WTC11 (cell line): ENCODE measurements around the gene MOSPD3. TPM values are rescaled to one million over a fixed set of nuclear protein-coding genes. Genes with fewer than 3 reads are reported as not detected.

ENCODE experiments used
- ATAC-seq: fragments of 200-7000 bp; cut with Tn5 transposase; 2 replicates; pipeline ENCODE4 v1.10.0; 2021; ENCODE audit warnings: mild to moderate bottlenecking, moderate library complexity
- CTCF ChIA-PET: fragments of 300-600 bp; sonication (Branson Sonifier 250); formaldehyde crosslinking; loops from one replicate; lab custom pipeline; 2021; ENCODE audit warnings: antibody characterized with exemption; lab: Charles Lee
- POLR2A ChIA-PET: fragments of 350-600 bp; sonication (Branson Sonifier 250); formaldehyde crosslinking; loops from one replicate; lab custom pipeline; 2021; ENCODE audit warnings: antibody characterized with exemption; lab: Charles Lee
- DNase-seq: peaks from one replicate; pipeline ENCODE4 v3.0.0; 2021; ENCODE audit warnings: low spot score
- H3K27ac Mint-ChIP-seq: 2 replicates; pipeline ENCODE4 v1.8.0; 2021; ENCODE audit warnings: mixed read lengths
- H3K27me3 Mint-ChIP-seq: 2 replicates; pipeline ENCODE4 v1.8.0; 2021; ENCODE audit warnings: low read depth, mild to moderate bottlenecking, moderate library complexity, mixed read lengths
- H3K36me3 Mint-ChIP-seq: 2 replicates; pipeline ENCODE4 v1.8.0; 2021; ENCODE audit warnings: mixed read lengths
- H3K4me1 Mint-ChIP-seq: 2 replicates; pipeline ENCODE4 v1.8.0; 2022; ENCODE audit warnings: mixed read lengths
- H3K4me3 Mint-ChIP-seq: 2 replicates; pipeline ENCODE4 v1.8.0; 2021; ENCODE audit warnings: mild to moderate bottlenecking, moderate library complexity, mixed read lengths
- H3K9me3 Mint-ChIP-seq: 2 replicates; pipeline ENCODE4 v1.8.0; 2021; ENCODE audit warnings: mixed read lengths
- AFF4 ChIP-seq: sonication (generic); formaldehyde crosslinking; IDR thresholded peaks from 2 replicates; pipeline ENCODE4 v1.8.1; 2023; ENCODE audit warnings: mild to moderate bottlenecking, missing genetic modification reagents, borderline replicate concordance
- AR ChIP-seq: fragments of 250-450 bp; sonication (Bioruptor Pico); IDR thresholded peaks from 2 replicates; pipeline ENCODE4 v1.9.0; 2021; ENCODE audit warnings: mild to moderate bottlenecking
- ARID4B ChIP-seq: sonication (generic); formaldehyde crosslinking; IDR thresholded peaks from 2 replicates; pipeline ENCODE4 v1.8.0; 2023; ENCODE audit warnings: missing genetic modification reagents, mild to moderate bottlenecking, borderline replicate concordance
- E2F5 ChIP-seq: sonication (generic); formaldehyde crosslinking; IDR thresholded peaks from 2 replicates; pipeline ENCODE4 v1.8.1; 2022; ENCODE audit warnings: mild to moderate bottlenecking, moderate library complexity, missing genetic modification reagents
- ESRRA ChIP-seq: sonication (generic); formaldehyde crosslinking; IDR thresholded peaks from 2 replicates; pipeline ENCODE4 v1.8.1; 2022; ENCODE audit warnings: mild to moderate bottlenecking, missing genetic modification reagents, borderline replicate concordance
- FOXK1 ChIP-seq: sonication (generic); formaldehyde crosslinking; IDR thresholded peaks from 2 replicates; pipeline ENCODE4 v1.8.0; 2022; ENCODE audit warnings: mild to moderate bottlenecking, moderate library complexity, missing genetic modification reagents
- GTF2I ChIP-seq: fragments of 250-450 bp; sonication (Bioruptor Pico); conservative IDR thresholded peaks from 2 replicates; pipeline ENCODE4 v1.4.0; 2021; ENCODE audit warnings: mild to moderate bottlenecking
- IRF1 ChIP-seq: sonication (generic); formaldehyde crosslinking; IDR thresholded peaks from 2 replicates; pipeline ENCODE4 v1.8.0; 2023; ENCODE audit warnings: missing genetic modification reagents
- JAZF1 ChIP-seq: fragments of 250-450 bp; sonication (Bioruptor Pico); IDR thresholded peaks from 2 replicates; pipeline ENCODE4 v1.9.0; 2021; ENCODE audit warnings: moderate library complexity, mild to moderate bottlenecking, inconsistent platforms
- KAT7 ChIP-seq: sonication (generic); formaldehyde crosslinking; IDR thresholded peaks from 2 replicates; pipeline ENCODE4 v1.8.1; 2023; ENCODE audit warnings: missing genetic modification reagents, mild to moderate bottlenecking, borderline replicate concordance
- MAX ChIP-seq: sonication (generic); formaldehyde crosslinking; IDR thresholded peaks from 2 replicates; pipeline ENCODE4 v1.8.0; 2022; ENCODE audit warnings: mild to moderate bottlenecking, missing genetic modification reagents
- OVOL2 ChIP-seq: fragments of 250-450 bp; sonication (Bioruptor Pico); IDR thresholded peaks from 2 replicates; pipeline ENCODE4 v1.9.0; 2021; ENCODE audit warnings: mild to moderate bottlenecking, borderline replicate concordance
- RELA ChIP-seq: sonication (generic); formaldehyde crosslinking; IDR thresholded peaks from 2 replicates; pipeline ENCODE4 v1.8.1; 2022; ENCODE audit warnings: missing genetic modification reagents, mild to moderate bottlenecking, borderline replicate concordance
- SMAD4 ChIP-seq: sonication (generic); formaldehyde crosslinking; IDR thresholded peaks from 2 replicates; pipeline ENCODE4 v1.8.0; 2022; ENCODE audit warnings: mild to moderate bottlenecking, missing genetic modification reagents
- ZNF121 ChIP-seq: sonication (generic); formaldehyde crosslinking; IDR thresholded peaks from 2 replicates; pipeline ENCODE4 v1.8.0; 2023; ENCODE audit warnings: missing genetic modification reagents
- ZNF219 ChIP-seq: sonication (generic); formaldehyde crosslinking; IDR thresholded peaks from 2 replicates; pipeline ENCODE4 v1.8.0; 2023; ENCODE audit warnings: missing genetic modification reagents, mild to moderate bottlenecking, borderline replicate concordance
- ZNF263 ChIP-seq: sonication (generic); formaldehyde crosslinking; IDR thresholded peaks from 2 replicates; pipeline ENCODE4 v1.8.1; 2022; ENCODE audit warnings: low read depth, mild to moderate bottlenecking, moderate library complexity, missing genetic modification reagents
- ZNF416 ChIP-seq: fragments of 250-450 bp; sonication (Bioruptor Pico); IDR thresholded peaks from 2 replicates; pipeline ENCODE4 v1.9.0; 2021; ENCODE audit warnings: mild to moderate bottlenecking, inconsistent platforms
- ZNF512 ChIP-seq: sonication (generic); formaldehyde crosslinking; IDR thresholded peaks from 2 replicates; pipeline ENCODE4 v1.8.1; 2022; ENCODE audit warnings: missing genetic modification reagents, borderline replicate concordance
- ZNF671 ChIP-seq: fragments of 250-450 bp; sonication (Bioruptor Pico); IDR thresholded peaks from 2 replicates; pipeline ENCODE4 v1.8.0; 2021; ENCODE audit warnings: mild to moderate bottlenecking
- total RNA-seq: library from RNA; stranded (reverse); gene quantifications from 3 replicates; pipeline ENCODE4 v1.2.3, GENCODE V29; 2021

MOSPD3 gene
- total RNA-seq, 1 experiment from 2014 or later, result 21.9 TPM

- no peaks in the 10 kb centered on the region for H3K36me3 Mint-ChIP-seq
- peak; percentile 12 for ATAC-seq
- H3K4me3 Mint-ChIP-seq, result peak within 1 kb of the TSS; percentile 99
- CTCF ChIA-PET, result interaction anchor here (0.6 to 5.2 kb wide), 42 partner anchors 9 to 380 kb away, joined by 3 to 67 read pairs (median 5); partner anchors contain the start of genes ACTL6B, AGFG2, EPHB4 and MOSPD3
- no peaks in the 10 kb centered on the region for H3K9me3 Mint-ChIP-seq
- peaks cover 41% of the 10 kb centered on the region for H3K4me1 Mint-ChIP-seq
- H3K27ac Mint-ChIP-seq, result peak within 1 kb of the TSS; percentile 100
- H3K27me3 Mint-ChIP-seq, result peaks cover 23% of the 10 kb centered on the region
- peak; percentile 74 for DNase-seq
- POLR2A ChIA-PET, result interaction anchor here (0.6 to 3.9 kb wide), 28 partner anchors 9 to 305 kb away, joined by 3 to 60 read pairs (median 5); partner anchors contain the start of genes AGFG2, EPHB4, GNB2 and MOSPD3
- TF ChIP-seq E2F5 (no peak), IRF1 (CRISPR knock-in tag) (no peak), MAX (CRISPR knock-in tag) (peak; percentile 74; the same call in 1 of the 2 replicates), FOXK1 (CRISPR knock-in tag) (peak; percentile 75; the same call in 1 of the 2 replicates), ZNF416 (CRISPR knock-in tag) (peak; percentile 87; the same call in 1 of the 2 replicates), JAZF1 (no peak), ZNF219 (CRISPR knock-in tag) (peak; percentile 78; the same call in 1 of the 2 replicates), ZNF263 (CRISPR knock-in tag) (0 out of 2 replicates have a peak, but pooled peaks have one; percentile 24), GTF2I (CRISPR knock-in tag) (no peak), ZNF512 (CRISPR knock-in tag) (no peak), RELA (CRISPR knock-in tag) (no peak), ZNF671 (CRISPR knock-in tag) (no peak), ZNF121 (CRISPR knock-in tag) (peak; percentile 41; the same call in 1 of the 2 replicates), OVOL2 (CRISPR knock-in tag) (no peak), ESRRA (CRISPR knock-in tag) (peak; percentile 63; the same call in 1 of the 2 replicates), SMAD4 (CRISPR knock-in tag) (no peak), KAT7 (0 out of 2 replicates have a peak, but pooled peaks have one; percentile 86), AFF4 (CRISPR knock-in tag) (no peak), ARID4B (CRISPR knock-in tag) (peak; percentile 96; the same call in 1 of the 2 replicates), AR (CRISPR knock-in tag) (no peak)
Measured at GRCh38 chr7:100585511-100586265, 26.7 kb upstream of the MOSPD3 start, which contains the start of gene LRCH4. Gene LRCH4, minus strand, starts transcription at chr7:100586129. Its CDS starts 29 bp downstream, at chr7:100586100.
